ENCODE results near the gene KISS1R.

The KISS1R gene

DNA sequence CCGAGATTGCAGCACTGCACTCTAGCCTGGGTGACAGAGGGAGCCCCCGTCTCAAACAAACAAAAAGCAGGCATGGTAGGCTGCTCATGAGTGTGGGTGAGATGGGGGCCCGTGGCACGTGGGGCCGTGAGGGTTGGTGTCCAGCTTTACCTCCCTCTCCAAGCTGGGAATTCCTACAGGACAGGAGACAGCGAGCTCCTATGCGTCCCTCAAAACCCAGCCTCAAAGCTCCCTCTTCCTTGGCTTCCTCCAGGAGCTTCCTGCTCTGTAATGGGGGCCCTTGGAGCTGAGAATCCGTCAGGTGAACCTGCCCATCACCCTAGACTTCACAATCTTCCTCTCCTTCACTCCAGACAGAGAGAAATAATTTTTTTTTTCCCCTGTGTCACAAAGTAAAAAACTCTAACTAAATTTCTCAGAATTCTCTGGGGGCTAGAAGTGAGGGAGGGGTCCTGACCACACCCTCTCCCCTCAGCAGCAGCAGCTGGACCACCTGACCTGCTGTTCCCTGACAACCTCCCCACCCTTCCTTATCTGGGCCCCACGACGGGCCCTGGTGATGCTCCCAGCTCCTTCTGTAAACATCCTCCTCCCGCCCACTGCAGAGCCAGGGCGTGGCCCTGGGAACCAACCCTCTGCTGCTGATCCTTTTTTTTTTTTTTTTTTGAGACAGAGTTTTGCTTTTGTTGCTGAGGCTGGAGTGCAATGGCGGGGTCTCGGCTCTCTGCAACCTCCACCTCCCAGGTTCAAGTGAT is 44.9 kb downstream of the KISS1R start:
- TF ChIP-seq CTCF (IDR thresholded peaks at IDR 0.05; ENCODE audit: low read depth, low read length, missing control alignments) = no peak
- DNase-seq (ENCODE audit: extremely low read depth, low read depth) = no peak
- no peak overlapping the region for H3K4me3 ChIP-seq (replicated peaks; ENCODE audit: low read depth, low read length)

GRCh38 chr19:962683-963400 is 45.7 kb downstream of the KISS1R start:
- DNase-seq (ENCODE audit: extremely low read depth, low read depth) = no peak
- H3K4me3 ChIP-seq (replicated peaks; ENCODE audit: low read depth, low read length) = no peak overlapping the region
- TF ChIP-seq CTCF (IDR thresholded peaks at IDR 0.05; ENCODE audit: low read depth, low read length, missing control alignments) = no peak

- TF ChIP-seq CTCF (IDR thresholded peaks at IDR 0.05; ENCODE audit: low read depth, low read length, missing control alignments) = no peak
- H3K4me3 ChIP-seq (replicated peaks; ENCODE audit: low read depth, low read length) = no peak overlapping the region
- no peak for DNase-seq (ENCODE audit: extremely low read depth, low read depth)
Measured at GRCh38 chr19:963486-963951, 46.4 kb downstream of the KISS1R start.

- no peak for DNase-seq (ENCODE audit: extremely low read depth, low read depth)
- TF ChIP-seq CTCF (IDR thresholded peaks at IDR 0.05; ENCODE audit: low read depth, low read length, missing control alignments) = no peak
- H3K4me3 ChIP-seq (replicated peaks; ENCODE audit: low read depth, low read length) = no peak overlapping the region
Measured at GRCh38 chr19:964116-964520, 47.0 kb downstream of the KISS1R start.

GRCh38 chr19:964761-965694 is 47.9 kb downstream of the KISS1R start:
- no peak for DNase-seq (ENCODE audit: extremely low read depth, low read depth)
- no peak overlapping the region for H3K4me3 ChIP-seq (replicated peaks; ENCODE audit: low read depth, low read length)
- no peak for TF ChIP-seq CTCF (IDR thresholded peaks at IDR 0.05; ENCODE audit: low read depth, low read length, missing control alignments)

GRCh38 chr19:966485-967088 is 49.5 kb downstream of the KISS1R start:
- no peak for TF ChIP-seq CTCF (IDR thresholded peaks at IDR 0.05; ENCODE audit: low read depth, low read length, missing control alignments)
- no peak for DNase-seq (ENCODE audit: extremely low read depth, low read depth)
- no peak overlapping the region for H3K4me3 ChIP-seq (replicated peaks; ENCODE audit: low read depth, low read length)
